OCI-LY1 (cell line): ENCODE measurements around the gene HGFAC.

Experiments used
- H2AFZ ChIP-seq: fragments of 200-600 bp; sonication (generic), shearing (Covaris generic); 2 replicates; pipeline ENCODE4 v1.6.0; 2014; ENCODE audit warnings: antibody characterized with exemption, mild to moderate bottlenecking, low read length
- H3F3A ChIP-seq: fragments of 200-600 bp; sonication (generic), shearing (Covaris generic); 2 replicates; pipeline ENCODE4 v1.6.0; 2014; ENCODE audit warnings: mild to moderate bottlenecking, antibody characterized with exemption, low read length, moderate library complexity; ENCODE audit not compliant: insufficient read depth
- H3K27ac ChIP-seq: fragments of 200-600 bp; sonication (generic); 2 replicates; pipeline ENCODE4 v1.5.1; 2014; ENCODE audit warnings: low read length, mixed run types, mild to moderate bottlenecking, low read depth; ENCODE audit not compliant: poor library complexity, severe bottlenecking
- H3K27me3 ChIP-seq: fragments of 200-600 bp; sonication (generic); 2 replicates; pipeline ENCODE4 v1.6.0; 2014; ENCODE audit warnings: antibody characterized with exemption, mild to moderate bottlenecking, low read length, moderate library complexity; ENCODE audit not compliant: insufficient read depth
- H3K36me3 ChIP-seq: fragments of 200-600 bp; sonication (generic); 2 replicates; pipeline ENCODE4 v1.6.1; 2014; ENCODE audit warnings: mild to moderate bottlenecking, antibody characterized with exemption, low read length, moderate library complexity, mixed read lengths; ENCODE audit not compliant: insufficient read depth
- H3K4me1 ChIP-seq: fragments of 200-600 bp; sonication (generic); 2 replicates; pipeline ENCODE4 v1.5.1; 2014; ENCODE audit warnings: mild to moderate bottlenecking, low read length, moderate library complexity; ENCODE audit not compliant: insufficient read depth, severe bottlenecking
- H3K4me2 ChIP-seq: fragments of 200-600 bp; sonication (generic), shearing (Covaris generic); 2 replicates; pipeline ENCODE4 v1.6.1; 2014; ENCODE audit warnings: low read length
- H3K4me3 ChIP-seq: fragments of 200-600 bp; sonication (generic); 2 replicates; pipeline ENCODE4 v1.5.1; 2014; ENCODE audit warnings: low read length, low read depth, mild to moderate bottlenecking, mixed read lengths; ENCODE audit not compliant: poor library complexity, severe bottlenecking
- H3K79me2 ChIP-seq: fragments of 200-600 bp; shearing (Covaris generic); 2 replicates; pipeline ENCODE4 v1.6.1; 2016; ENCODE audit warnings: mixed run types, low read length, mixed read lengths; ENCODE audit not compliant: insufficient read depth
- H3K9ac ChIP-seq: fragments of 200-600 bp; sonication (generic), shearing (Covaris generic); 2 replicates; pipeline ENCODE4 v1.6.1; 2014; ENCODE audit warnings: mild to moderate bottlenecking, low read length, mixed read lengths
- H3K9me2 ChIP-seq: fragments of 200-600 bp; sonication (generic), shearing (Covaris generic); 2 replicates; pipeline ENCODE4 v1.6.1; 2014; ENCODE audit warnings: low read depth, mild to moderate bottlenecking, low read length, mixed read lengths
- H3K9me3 ChIP-seq: fragments of 200-600 bp; shearing (Covaris generic); 2 replicates; pipeline ENCODE4 v1.6.1; 2014; ENCODE audit warnings: low read length, mixed read lengths
- H4K20me1 ChIP-seq: fragments of 200-600 bp; sonication (generic), shearing (Covaris generic); 2 replicates; pipeline ENCODE4 v1.6.0; 2016; ENCODE audit warnings: mild to moderate bottlenecking, low read length; ENCODE audit not compliant: insufficient read depth
- CTCF ChIP-seq: fragments of 200-600 bp; sonication (generic), shearing (Covaris generic); IDR thresholded peaks from 2 replicates; pipeline ENCODE4 v1.5.1; 2017; ENCODE audit warnings: mild to moderate bottlenecking, antibody characterized with exemption, low read length, moderate library complexity, mixed read lengths
- EZH2 ChIP-seq: fragments of 200-600 bp; sonication (generic), shearing (Covaris generic); IDR thresholded peaks from 2 replicates; pipeline ENCODE4 v1.8.0; 2017; ENCODE audit warnings: borderline replicate concordance, mixed run types, mild to moderate bottlenecking, antibody characterized with exemption, low read length, moderate library complexity, mixed read lengths

The HGFAC gene

GRCh38 chr4:3440979-3441500 is 728 bp upstream of the HGFAC start:
- H3K4me2 ChIP-seq, result no peak overlapping the region

GRCh38 chr4:3442460-3442958 is 741 bp downstream of the HGFAC start:
- no peak overlapping the region for H3K4me2 ChIP-seq

More at GRCh38 chr4:3440979-3441500, 728 bp upstream of the HGFAC start:
- H3K9me2 ChIP-seq, result no peaks in the 10 kb centered on the region
- no peak overlapping the region for H3K27ac ChIP-seq
- no peak overlapping the region for H3K9ac ChIP-seq
- no peaks in the 10 kb centered on the region for H3F3A ChIP-seq
- H2AFZ ChIP-seq, result no peak overlapping the region
- TF ChIP-seq CTCF, result no peak
- TF ChIP-seq EZH2, result no peak
- H3K27me3 ChIP-seq, result no peaks in the 10 kb centered on the region
- H3K36me3 ChIP-seq, result no peaks in the 10 kb centered on the region
- no peaks in the 10 kb centered on the region for H3K79me2 ChIP-seq
- no peak overlapping the region for H3K4me3 ChIP-seq
- H3K9me3 ChIP-seq, result no peaks in the 10 kb centered on the region
- no peaks in the 10 kb centered on the region for H4K20me1 ChIP-seq
- H3K4me1 ChIP-seq, result no peaks in the 10 kb centered on the region

GRCh38 chr4:3442959-3443749 is 1.4 kb downstream of the HGFAC start:
- Histone ChIP-seq H3K79me2 (no peaks in the 10 kb centered on the region), H4K20me1 (no peaks in the 10 kb centered on the region), H3K27ac (no peak overlapping the region), H3K27me3 (no peaks in the 10 kb centered on the region), H3K4me3 (no peak overlapping the region), H3K9ac (no peak overlapping the region), H3K4me1 (no peaks in the 10 kb centered on the region), H3F3A (no peaks in the 10 kb centered on the region), H3K36me3 (no peaks in the 10 kb centered on the region), H3K9me2 (no peaks in the 10 kb centered on the region), H3K4me2 (no peak overlapping the region), H2AFZ (no peak overlapping the region), H3K9me3 (no peaks in the 10 kb centered on the region)
- TF ChIP-seq CTCF, result peak; percentile 57
- TF ChIP-seq EZH2, result no peak

More at GRCh38 chr4:3442460-3442958, 741 bp downstream of the HGFAC start:
- Histone ChIP-seq H3K4me1 (no peaks in the 10 kb centered on the region), H3K9ac (no peak overlapping the region), H3K9me3 (no peaks in the 10 kb centered on the region), H3K79me2 (no peaks in the 10 kb centered on the region), H3K36me3 (no peaks in the 10 kb centered on the region), H3K4me3 (no peak overlapping the region), H3K9me2 (no peaks in the 10 kb centered on the region), H4K20me1 (no peaks in the 10 kb centered on the region), H3K27me3 (no peaks in the 10 kb centered on the region), H2AFZ (no peak overlapping the region), H3K27ac (no peak overlapping the region), H3F3A (no peaks in the 10 kb centered on the region)
- TF ChIP-seq CTCF, result no peak
- no peak for TF ChIP-seq EZH2
